GM19099 (cell line): ENCODE results near the gene TIE1.

Experiments
- POLR2A ChIP-seq: IDR thresholded peaks from 3 replicates; pipeline ENCODE4 v1.6.1; 2011; ENCODE audit warnings: low read depth; ENCODE audit not compliant: insufficient read length; ENCODE audit errors: extremely low read depth

Gene TIE1

DNA sequence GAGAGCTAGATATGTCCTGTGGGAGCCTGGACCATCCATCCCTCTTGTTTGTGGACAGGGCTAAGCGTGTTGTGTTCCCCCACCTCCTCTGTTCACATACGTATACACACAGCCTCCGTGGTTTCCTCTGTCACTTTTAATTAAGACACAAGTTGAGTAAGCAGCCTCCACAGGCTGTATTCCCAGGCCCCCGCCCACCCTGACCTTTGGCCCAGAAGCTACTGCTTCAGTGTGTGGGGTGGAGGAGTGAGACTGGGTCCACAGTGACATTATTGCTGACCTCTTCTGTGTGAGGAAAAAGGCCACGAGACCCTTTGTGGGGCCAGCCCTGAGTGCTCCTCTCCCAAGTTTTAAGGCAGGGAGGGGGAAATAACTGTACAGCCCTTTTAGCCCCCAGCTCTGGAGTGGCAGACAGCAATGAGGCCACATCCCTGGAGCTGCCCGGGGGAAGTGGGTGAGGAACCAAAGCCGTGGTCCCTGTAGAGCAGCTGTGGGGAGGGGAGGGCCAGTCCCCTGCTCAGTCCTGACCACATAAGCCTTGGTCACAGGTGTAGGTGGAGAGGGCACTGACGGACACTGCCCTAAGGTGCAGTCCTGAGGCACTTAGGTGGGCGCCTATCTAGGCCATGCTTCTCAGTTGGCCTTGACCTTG, 62.6 kb downstream of the TIE1 start:
- TF ChIP-seq POLR2A: peak; percentile 33

DNA sequence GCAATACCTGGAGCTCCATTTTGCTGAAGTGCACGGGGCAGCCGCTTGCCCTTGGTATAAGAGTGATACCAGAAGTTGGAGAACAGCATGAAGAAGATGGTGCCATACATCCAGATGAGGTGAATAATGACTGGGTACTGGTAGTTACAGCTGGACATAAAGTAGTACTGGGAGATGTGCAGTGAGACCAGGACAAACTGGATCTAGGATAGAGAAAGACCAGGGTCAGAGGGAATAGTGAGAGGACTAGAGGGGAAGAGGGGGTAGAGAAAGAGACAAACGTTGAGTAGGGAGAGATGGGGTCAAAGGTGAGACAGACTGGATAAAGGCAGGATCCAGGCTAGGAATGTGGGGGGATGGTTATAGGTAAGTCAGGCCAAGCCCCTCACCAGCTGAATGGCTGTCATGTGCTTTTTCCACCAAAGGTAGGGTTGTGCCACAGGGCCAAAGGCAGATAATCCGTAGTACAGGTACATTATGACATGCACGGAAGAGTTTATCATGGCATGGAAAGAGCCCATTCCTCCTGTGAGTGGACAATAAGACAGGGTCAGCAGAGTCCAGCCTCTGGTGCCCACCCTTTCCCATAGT, 63.2 kb downstream of the TIE1 start:
- peak; percentile 17 for TF ChIP-seq POLR2A

DNA sequence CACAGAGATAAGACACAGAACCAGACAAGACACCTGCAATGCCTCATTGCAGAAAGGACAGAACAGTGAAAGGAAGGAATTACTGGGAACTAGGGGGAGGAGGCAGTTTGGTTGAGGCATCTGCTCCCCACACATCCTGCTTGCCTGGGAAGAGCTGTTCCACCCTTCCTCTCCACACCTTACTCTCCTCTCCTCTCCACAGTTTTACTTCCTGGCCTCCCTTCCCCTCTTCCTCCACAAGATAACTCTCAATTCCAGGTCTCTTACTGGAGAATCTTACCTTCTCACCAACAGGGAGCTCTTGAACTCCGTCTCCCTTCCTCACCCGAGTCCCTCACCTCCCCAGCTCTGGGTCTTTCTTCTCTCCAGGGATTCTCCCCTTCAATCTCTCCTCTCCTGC, 64.9 kb downstream of the TIE1 start:
- TF ChIP-seq POLR2A: no peak

DNA sequence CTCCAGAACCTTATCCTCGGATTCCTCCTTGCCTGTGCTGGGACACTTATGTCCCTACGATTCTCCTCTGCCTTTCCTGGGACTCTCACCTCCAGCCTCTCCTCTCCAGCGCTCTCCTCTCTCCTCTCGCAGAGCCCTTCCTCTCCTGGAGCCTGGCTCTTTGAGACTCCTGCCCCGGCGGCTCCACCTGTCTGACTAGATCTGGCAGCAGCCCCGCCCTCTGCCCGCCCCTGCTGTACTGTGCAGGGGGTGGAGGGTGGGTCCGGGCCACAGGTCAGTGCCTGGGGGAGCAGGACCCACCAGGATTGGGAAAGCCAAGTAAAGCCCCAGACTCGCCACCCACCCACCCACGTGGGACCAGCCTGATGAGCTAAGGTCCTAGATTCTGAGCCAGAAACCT, 65.4 kb downstream of the TIE1 start:
- no peak for TF ChIP-seq POLR2A

DNA sequence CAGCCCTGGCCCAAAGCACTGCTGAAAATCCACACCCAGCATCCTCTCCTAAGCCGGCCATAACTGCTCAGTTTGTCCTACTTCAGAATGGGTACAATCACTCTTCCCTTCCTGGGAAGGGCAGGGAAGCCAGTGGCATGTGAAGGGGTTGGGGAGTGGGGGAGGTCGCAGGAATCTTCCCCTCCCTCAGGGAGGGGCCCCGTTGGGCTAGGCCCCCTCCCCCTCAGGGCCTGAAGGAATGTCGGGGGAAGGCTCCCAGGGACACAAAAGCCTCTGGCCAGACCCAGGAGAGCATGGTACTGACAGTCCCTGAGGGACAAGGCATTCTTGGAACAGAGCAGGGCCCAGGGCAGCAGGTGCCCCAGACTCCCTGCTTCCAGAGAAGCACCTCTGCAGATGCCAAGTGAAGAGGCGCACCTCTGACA, 65.8 kb downstream of the TIE1 start:
- TF ChIP-seq POLR2A: no peak

DNA sequence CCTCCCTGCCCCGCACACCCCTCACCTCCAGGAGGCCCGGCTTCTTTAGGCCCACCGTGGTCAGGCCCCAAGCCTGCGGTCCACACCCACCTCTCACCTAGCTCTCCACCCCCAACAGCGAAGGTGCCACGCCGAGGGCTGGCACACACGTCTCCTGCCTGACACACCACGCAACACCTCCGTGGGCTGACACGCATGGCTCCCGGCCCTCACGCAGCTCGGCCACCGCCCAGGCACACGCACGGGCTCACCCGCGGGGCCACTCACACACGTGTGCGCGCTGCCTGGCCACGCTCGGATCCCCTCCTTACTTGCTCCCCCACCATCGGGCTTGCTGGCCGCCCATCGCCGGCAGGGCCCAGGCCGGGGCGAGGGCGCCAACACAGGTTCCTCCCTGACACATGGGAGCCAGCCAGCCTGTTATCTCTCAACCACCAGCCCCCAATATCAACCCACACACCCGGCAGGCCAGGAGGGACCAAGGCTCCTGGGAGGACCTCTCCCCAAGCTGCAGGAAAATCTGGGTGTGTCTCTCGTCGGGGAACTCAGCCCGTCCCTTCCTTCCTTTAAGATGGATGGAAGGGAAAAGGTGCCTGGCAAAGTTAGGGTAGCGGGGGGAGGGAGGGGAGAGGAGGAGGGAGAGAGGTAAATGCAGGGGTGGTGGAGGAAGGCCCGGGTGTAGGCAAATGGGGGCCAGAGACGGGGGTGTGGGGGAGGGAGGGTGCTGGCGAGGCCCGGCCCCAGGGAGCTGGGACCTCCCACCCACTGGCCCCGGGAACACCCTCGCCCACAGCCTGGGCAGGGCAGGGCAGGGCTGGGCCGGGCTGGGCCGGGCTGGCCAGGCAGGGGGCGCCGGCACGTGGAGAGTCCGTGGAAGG, 66.5 kb downstream of the TIE1 start:
- TF ChIP-seq POLR2A: no peak

DNA sequence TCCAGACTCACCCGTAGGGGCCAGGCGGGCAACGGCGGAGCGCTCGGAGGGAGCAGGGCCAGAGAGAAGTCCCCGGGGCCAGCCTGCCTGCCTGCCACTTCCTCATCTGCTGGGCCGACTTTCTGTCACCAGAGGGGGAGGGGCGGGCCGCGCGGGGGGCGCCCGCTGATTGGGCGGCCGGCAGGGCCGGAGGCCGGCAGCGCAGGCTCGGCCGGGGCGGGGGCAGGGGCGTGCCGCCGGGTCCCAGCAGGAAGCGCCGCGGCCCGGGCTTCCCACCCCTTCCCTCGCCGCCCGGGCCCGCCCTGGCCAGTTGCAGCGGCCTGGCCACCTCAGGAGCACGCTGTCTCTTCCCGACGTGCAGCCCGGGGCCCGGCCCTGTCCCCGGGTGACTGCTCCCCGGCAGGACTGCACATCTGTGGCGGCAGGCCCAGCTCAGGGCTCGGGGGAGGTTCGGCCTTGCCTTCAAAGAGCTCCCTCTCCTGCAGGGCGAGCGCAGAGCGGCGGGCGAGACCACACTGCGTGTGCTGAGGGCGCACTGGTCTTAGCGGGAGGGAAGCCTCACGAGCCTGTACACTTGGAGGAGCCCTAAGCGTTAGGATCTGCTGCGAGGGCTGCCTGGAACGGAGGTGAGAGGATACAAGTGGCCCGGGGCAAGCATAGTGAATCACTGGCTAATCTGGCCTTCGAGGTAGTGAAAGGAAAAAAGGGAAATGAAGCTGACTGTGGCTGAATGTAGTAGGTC, 67.3 kb downstream of the TIE1 start, which contains the start of gene ELOVL1:
TSS of gene ELOVL1 (minus strand) at position 108 of the 742 bp plus-strand sequence. CDS start 2,402 bp downstream, outside the sequence.
- peak; percentile 94 for TF ChIP-seq POLR2A

DNA sequence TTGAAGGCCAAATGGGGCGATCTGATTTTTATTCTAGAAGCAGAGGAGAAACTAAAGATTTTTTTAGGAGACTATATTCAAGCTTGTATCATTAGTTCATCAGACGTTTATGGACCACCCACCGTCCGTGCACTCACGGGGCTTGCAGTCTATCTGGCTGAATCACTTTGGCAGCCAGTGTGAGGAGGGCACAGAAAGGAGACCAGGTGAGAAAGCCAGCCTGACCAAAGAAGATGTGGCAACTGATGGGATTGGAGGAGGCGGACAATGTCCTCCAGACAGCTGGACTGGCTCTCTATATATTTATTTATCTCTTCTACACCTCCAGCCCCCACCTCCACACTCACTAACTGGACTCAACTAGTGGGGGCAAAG, 67.9 kb downstream of the TIE1 start:
- no peak for TF ChIP-seq POLR2A

DNA sequence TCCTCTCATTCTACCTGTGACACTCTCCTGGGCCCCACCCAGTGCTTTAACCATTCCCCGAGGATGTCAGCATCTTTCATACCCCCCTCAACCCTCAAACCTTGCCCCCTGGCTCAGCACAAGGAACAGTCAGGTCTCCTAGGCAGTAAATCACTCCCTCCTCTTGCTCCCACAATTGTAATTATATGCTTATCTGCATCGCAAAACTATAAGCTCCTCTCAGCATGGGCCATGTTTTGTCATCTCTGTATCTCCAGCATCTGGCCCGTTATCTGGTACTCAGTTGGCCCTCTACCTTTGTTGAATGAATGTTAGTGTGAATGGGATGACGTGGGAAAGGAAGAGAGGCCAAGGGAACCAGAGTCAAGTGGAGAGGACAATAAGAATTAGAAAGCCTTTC, 69.8 kb downstream of the TIE1 start:
- TF ChIP-seq POLR2A: no peak

DNA sequence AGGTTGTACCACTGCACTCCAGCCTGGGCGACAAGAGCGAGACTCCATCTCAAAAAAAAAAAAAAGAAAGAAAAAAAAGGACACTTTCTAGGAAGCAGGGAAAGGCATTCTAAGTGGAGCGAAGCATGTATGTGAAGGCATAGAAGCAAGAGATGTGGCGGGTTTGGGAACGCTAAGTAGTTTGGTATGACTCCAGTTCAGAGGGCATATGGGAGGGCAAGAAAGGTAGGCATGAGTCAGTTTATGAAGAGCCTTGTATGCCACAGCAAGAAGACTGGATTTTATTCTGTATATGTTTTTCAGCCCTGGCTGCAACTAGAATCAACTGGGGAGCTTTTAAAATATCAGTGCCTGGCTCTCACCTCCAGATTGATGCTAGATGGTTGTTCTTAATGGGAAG, 71.4 kb downstream of the TIE1 start:
- no peak for TF ChIP-seq POLR2A
